NCI-H526 (cell line): ENCODE results near the gene SBK1.

Experiments
- DNase-seq, 2 experiments: peaks; one replicate each; lab custom pipeline; 2025; lab: John Stamatoyannopoulos, UW

SBK1 gene

DNA sequence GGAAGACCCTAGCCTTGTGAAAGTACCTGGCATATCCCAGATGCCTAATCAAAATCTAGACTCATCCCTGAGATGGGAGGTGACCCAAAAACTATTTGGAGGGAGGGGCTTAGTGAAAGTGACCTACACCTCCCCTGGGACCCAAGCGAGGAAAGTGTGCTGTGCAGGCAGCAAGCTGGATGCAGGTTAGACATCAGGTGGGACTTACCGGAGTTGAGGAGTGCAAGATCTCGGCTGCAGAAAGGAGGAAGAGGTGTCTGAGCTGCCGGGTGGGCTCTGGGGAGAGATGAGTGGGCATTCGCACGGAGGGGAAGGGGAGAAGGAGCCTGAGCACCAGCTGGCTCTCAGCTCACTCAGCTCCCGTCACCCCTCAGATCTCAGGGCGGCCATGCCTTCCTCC is 10.3 kb upstream of the SBK1 start:
- no peak for DNase-seq

DNA sequence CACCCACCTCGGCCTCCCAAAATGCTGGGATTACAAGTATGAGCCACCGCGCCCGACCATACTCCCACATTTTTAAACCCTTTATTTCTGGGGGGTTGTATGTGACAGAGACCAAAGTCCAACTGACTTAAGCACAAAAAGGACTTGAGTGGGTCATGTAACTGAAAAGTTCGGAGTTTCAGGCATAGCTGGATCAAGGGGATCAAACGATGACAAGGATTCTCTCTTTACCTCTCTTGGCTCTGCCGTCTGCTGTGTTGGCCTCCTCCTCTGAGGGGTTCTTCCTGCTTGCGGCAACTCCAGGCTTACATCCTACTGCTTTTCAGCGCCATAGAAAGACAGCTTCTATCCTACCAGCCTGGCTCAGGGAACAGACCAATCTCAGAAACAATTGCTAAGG is 9.2 kb upstream of the SBK1 start:
- DNase-seq: no peak

DNA sequence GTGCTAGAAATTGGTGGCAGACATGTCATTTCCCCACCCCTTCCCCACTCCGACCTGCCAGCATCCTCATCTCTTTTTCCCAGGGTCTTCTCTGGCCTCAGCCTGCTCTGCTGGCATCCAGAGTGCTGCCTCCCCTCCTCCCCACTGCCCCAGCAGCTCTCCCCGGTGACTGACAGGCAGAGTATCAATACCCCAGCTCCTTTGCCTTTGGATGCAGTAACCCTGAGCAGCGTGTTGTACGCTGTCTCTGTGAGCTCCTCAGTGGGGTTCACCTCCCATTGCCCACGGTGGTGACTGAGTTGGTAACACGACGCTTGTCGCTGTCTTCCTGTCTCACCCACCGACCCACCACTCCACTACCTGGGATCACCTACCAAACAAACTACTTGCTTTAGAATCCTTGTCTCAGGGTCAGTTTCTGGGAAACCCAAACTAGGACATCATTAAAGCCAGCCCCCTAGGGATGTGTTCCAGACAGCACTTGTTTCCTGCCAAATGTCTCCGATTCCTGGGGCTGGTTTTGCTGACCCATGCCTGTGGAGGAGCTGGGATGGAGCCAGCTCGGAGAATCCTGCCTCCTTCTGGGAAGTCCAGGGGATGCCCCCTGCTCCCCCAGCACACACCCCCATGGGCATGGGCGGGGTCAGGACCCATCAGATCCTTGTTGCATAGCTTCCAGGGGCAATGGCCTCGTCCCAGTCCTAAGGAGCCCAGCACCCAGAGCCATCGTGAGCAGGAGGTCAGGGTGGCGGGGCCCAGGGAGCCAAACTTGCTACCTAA is 8.3 kb upstream of the SBK1 start:
- DNase-seq: no peak

DNA sequence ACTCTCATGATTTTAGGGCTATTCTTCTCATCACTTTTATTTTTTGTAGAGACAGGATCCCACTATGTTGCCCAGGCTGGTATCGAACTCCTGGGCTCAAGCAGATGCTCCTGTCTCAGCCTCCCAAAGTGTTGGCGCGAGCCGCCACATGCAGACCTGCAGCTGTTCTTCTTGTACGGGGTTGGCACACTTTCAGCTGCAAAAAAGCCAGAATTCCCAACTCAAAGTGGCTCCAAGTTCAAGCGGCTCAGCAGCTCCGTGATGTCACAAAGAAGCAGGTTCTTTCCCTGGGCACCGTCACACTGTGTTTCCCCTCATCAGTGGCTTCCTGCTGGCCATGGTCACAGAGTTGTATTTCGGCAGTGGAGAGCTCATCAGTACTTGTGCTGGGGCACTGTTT is 6.7 kb upstream of the SBK1 start:
- DNase-seq: no peak

DNA sequence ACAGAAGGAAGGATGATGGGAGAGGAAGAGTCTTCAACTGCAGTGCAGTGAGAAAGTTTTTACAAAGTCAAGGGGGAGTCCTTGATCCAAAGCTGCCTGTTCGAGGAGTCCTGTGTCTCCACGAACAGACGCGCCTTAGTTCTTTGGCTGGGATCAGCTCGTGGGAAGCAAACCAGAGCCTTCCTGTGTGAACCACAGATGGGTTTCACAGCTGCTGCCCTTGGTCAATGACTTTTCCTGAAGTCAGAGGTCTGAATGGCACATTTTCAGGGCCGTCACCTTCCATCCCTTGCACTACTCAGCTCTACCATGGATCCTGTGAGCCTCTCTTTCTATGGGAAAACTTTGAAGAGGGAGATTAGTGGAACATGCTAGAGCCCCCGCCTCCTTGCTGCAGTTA is 4.2 kb upstream of the SBK1 start:
- DNase-seq: no peak

DNA sequence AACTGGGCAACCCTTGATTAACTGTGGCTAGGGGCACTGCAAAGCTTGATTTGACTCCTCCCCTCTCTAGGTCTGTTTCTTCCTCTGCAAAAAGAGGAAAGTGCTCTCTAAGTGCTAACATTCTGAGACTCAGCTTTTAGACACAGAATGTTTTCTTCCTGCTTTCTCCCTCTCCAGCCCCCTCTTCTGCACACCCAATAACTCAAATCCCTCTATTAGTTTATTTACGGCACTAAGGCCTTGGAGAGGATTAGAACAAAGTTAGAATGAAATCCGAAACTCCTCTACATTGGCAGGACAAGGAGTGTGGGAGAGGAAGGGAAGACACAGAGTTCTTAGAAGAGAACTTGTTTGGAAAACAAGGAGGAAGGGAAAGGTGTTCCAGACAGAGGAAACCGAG is 3.3 kb upstream of the SBK1 start:
- no peak for DNase-seq

DNA sequence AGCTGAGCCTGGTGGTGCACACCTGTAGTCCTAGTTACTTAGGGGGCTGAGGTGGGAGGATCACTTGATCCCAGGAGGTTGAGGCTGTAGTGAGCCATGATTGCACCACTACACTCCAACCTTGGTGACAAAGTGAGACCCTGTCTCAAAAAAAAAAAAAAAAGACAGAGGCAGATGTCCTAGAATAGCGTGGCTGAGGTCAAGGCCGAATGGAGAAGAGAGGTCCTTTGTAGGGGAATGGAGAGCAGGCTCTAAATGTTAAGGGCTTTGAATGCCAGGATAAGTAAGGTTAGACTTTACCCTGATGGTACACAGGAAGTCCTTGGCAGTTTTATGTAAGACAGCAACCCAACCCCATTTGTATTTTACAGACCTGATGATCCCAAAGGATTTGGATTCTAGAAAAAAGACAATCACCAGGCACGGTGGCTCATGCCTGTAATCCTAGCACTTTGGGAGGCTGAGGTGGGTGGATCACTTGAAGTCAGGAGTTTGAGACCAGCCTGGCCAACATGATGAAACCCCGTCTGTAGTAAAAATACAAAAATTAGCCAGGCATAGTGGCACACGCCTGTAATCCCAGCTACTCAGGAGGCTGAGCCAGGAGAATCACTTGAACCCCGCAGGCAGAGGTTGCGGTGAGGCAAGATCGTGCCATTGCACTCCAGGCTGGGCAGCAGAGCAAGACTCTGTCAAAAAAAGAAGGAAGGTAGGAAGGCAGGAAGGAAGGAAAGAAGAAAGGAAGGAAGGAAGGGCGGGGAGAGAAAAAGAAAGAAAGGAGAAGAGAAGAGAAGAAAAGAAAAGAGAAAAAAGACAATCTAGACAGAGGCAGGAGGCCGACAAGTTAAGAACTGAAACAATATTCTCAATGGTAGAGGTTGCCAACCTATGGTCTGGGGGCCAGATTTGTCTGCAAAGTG is 2.1 kb upstream of the SBK1 start:
- no peak for DNase-seq

DNA sequence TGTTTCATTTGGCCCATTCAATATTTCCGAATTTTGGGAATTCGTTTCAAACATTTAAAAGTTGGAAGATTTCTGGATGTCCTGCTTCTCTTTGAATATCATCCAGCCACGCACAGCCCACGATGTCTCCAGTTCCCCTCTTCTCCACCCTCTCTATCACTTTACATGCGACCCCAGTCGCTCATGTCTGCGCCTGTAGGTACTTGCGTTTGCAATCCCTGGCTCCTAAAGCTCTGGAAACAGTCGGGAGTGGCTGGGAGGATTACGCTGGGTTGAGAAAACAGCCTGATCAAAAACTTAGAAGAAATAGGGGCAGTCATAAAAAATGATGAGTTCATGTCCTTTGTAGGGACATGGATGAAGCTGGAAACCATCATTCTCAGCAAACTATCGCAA is 1.5 kb upstream of the SBK1 start:
- no peak for DNase-seq

DNA sequence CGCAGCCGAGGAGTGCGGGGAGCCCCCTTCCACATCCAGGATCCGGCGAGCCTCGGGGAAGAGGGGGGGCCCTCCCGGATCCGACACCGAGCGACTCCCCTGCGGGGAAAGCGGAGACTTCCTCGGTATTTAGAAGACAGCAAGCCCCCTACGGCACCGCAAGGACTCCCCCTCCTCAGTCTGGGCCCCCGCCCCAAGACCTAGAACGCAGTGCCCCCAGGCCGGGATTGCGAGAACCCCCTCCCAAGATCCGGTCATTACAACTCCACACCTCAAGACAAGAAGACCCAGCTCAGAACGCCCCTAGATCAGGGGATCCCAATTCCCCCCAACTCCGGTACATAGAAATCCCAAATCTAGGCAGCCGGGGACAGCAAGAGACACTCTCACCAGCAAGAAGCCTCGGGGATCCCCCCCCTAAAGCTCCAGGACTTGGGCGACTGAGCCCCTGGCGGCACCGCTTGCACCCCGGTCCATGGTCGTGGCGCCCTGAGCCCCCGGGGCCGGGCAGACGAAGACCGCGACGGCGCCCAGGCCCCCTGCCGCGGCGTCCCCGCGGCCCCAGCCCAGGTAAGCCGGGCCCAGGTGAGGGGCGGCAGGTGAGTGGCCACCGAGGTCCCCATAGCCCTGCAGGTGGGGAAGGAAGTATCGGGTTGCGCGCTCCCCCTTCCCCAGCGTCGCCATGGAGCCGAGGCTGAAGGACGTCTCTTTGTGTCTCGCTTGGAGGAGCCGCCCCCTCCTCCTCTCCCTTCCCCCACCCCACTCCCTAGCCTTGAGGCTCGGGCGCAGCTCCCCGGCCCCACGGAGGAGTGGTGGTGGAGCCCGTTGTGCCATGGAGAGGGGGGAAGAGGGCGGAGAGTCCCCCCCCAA is 641 bp downstream of the SBK1 start:
- DNase-seq: peak; percentile 64 to 92

DNA sequence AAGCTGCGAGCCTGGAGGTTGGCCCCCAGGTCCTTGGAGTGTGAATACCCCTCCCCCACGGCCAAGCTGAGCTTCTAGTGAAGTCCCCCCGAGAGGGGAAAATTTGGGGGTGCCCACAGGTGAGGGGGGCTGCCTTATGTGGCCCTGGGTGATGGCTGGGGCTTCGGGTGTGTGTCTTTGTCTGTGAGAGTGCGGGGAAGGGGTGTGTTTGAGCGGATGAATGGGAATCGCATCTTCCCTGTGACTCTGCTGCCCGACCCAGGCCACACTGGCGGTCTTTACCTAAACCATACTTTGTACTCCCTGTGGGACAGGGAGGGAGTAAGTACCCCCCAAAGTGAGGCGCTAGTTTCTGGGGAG is 1.3 kb downstream of the SBK1 start:
- peak in 1 of 2 experiments; percentile 37 for DNase-seq

DNA sequence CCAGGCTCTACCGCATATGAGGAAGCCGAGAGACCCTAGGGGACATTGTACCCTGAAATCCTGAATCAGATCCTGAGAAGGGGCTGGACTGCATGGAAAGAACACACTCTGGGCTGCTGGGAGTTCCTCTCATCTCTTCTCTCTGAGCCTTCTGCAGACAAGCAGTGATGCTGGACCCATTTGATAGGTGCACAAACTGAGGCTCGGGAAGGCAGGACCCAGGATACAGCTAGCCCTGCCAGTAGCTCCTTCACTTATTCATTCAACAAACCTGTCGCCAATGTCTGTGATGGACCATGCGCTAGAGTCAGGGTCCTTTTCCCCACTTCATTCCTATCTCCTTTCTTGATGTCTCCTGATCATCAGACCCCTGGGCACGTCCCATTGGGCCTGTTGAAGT is 1.9 kb downstream of the SBK1 start:
- DNase-seq: no peak

DNA sequence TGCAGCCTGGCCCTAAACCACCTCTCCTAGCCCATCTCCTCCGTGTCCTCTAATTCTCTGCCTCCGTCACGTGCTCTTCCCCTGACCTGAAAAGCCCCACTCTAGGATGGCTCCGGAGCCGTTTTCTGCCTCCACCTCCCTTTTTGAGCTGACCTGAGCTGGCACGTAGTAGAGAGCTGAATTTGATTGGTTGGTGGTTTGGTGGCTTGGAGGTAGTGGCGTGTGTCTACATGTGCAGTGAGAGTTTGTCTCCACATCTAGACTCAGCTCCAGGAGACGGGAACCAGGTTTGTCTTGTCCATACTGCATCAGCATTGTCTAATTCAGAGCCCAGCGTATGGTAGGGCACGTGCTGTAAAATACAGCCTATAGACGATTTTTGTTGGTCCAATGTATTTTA is 3.0 kb downstream of the SBK1 start:
- DNase-seq: peak in 1 of 2 experiments; percentile 5

DNA sequence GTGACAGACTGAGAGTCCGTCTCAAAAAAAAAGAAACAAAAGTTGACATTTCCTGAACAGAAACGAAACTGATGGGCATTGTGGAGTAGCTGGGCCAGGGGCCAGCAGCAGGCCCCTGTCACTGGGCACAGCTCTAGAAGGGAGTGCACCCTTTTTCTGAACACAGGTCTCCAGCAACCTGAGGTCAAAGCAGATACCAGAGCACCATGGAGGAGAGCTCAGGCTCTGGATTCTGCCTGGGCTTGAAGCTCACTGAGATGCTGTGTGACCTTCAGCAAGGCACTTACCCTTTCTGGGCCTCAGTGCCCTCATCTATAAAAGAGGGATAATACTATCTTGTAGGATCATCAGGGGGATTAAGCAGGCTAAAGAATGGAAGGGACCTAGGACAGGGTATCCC is 5.0 kb downstream of the SBK1 start:
- DNase-seq: no peak

DNA sequence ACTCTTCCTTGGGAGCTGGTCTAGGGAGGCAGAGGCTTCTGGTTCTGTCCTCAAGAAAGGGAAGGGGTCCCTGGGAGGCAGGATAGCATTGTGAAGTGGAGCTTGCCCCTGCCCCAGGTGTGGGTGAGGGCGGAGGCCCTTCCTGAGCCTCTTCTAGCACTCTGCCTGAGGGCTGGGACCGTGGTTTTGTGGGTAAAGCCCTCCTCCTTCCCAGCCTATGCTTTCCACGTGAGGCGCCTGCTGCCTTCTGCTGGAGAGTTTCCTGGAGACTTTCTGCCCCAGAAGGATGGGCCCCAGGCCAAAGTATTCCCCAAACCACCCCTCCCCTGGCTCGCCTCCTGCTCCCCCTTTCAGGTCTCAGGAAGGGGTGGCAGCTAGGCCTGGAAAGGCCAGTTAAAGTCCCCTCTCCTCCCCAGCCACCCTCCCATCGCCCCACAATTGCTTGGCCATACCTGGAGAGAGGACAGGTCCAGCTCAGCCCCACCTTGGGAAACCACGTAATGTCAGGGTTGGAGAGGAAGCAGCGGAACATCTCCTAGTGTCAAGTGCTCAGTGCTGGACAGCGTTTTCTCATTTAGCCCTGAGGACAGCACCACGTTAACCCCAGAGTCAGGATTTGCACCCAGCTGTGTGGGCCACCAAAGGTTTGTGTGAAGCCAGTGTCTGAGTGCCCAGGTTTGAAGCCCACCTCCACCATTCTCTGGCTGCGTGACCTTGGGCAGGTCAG is 5.6 kb downstream of the SBK1 start:
- DNase-seq: peak in 1 of 2 experiments; percentile 50

DNA sequence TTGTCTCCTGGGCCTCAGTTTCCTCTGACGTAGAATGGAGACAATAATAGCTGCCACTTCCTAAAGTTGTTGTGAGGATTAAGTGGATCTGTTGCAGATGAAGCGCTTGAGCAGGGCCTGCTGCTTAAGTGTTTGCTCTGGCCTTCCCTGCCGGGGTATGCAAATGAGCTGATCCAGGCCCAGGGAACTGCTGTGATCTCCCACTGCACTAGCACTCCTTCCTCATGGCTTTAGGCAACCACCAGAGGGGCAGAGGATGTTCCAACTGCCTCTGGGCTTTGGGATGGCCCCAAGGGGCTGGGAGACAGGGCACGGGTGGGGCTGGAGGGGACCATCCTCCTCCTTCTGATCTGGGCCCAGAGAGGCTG is 6.2 kb downstream of the SBK1 start:
- peak; percentile 64 to 81 for DNase-seq

DNA sequence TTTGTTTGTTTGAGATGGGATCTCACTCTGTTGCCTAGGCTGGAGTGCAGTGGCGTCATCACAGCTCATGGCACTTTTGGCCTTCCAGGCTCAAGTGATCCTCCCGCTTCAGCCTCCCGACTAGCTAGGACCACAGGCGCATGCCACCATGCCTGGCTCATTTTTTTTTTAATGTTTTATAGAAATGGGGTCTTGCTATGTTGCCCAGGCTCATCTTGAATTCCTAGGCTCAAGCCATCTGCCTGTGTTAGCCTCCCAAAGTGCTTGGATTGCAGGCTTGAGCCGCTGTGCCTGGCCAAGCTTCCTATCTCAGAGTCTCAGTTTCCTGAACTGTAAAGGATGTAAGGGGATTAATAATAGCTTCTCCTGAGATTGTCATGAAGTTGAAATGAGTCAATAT is 8.0 kb downstream of the SBK1 start:
- no peak for DNase-seq

DNA sequence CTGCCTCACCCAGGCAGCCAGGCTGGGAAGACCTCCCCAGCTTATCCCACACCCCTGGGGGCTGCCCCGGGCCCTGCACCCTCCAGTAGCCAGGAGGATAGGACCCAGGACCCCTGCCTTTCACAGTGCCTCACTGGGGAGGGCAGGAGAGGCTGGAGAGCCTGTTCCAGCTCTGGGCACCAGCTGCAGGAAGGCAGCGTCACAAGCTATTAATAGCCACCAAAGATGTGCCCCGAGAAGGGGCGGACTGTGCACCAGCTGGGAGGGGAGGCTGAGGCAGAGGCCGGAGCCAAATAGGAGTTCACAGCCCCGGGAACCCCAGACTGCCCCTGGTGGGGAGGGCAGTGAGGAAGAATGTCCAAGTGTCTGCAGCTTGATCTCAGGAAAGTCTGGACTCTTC is 8.8 kb downstream of the SBK1 start:
- DNase-seq: no peak

DNA sequence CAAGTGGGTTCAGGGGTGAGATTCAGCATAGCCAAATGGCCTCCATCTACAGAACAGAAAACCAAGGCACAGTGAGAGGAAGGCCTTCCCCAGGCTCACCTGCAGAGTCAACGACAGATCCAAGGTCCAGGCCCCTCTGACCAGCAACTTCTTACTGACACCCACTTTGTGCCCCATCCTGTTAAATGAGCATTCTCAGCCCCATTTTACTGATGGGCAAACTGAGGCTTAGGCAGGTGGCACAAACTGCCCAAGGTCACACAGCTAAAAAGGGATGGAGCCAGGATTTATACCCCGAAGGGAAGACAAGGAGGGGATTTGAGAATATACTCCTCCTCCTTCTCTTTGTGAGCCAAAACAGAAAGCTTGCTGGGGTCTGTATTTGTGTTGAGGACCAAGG is 9.3 kb downstream of the SBK1 start:
- DNase-seq: no peak

DNA sequence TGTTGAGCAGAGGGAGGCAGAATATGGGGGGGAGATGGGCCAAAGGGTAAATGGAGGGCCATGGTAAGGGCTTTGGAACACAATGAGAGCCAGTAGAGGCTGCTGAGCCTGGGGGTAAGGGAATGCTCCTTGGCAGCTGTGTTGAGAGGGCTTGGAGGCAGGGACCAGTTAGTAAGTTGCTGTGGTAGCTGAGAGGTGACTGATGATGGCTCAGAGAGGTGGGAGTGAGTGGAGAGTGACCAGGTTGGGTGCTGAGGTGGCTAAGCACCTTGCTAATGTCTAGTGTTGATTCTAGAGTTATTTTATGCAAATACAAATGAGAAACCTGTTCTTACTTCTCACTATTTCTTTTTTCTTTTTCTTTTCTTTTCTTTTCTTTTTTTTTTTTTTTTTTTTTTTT is 10.8 kb downstream of the SBK1 start:
- DNase-seq: no peak

DNA sequence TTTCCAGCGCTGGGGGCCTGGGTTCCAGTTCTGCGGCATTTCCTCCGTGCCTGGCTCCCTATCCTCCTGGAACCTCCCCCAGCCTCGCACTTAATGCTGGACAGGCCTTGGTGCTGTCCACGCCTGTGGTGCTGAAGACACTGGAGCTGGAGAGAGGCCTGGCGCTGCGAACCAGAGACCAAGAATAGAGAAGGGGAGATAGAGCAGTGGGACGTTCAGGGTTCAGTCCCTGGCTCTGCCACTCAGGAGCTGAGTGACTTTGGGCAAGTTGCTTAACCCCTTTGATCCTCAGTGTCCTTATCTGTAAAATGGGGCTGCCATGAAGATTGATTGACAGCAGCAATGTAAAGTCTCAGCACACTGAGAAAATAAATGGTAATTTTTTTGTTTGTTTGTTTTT is 11.9 kb downstream of the SBK1 start:
- DNase-seq: no peak

DNA sequence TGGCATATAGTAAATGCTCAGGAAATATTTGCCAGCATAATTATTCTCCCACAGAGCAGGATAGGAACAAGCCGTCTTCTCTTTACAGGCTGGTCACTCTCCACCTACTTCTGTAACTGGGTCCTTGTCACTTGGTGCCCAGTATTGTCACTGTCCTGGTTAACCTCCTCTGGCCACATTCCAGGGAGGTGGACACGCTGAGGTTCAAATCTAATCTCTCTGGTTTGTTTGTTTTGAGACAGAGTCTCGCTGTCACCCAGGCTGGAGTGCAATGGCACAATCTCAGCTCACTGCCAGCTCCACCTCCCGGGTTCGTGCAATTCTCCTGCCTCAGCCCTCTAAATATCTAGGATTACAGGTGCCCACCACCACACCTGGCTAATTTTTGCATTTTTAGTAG is 15.6 kb downstream of the SBK1 start:
- DNase-seq: no peak
